ENCODE results near the gene TAF4. TPM values are rescaled to one million over a fixed set of nuclear protein-coding genes. Genes with fewer than 3 reads are reported as not detected.

Gene TAF4
- total RNA-seq, 1 experiment from 2014 or later: 21.0 TPM

- no peak for TF ChIP-seq TCF7L2 (IDR thresholded peaks at IDR 0.05; ENCODE audit: low read depth, low read length)
- TF ChIP-seq SIN3A (IDR thresholded peaks at IDR 0.05; ENCODE audit: borderline replicate concordance, insufficient read depth, low read depth, low read length): no peak
- no peak for TF ChIP-seq CTCF (IDR thresholded peaks at IDR 0.05)
- no peak for TF ChIP-seq REST (IDR thresholded peaks at IDR 0.05; ENCODE audit: insufficient read depth in 1 of 2, low read depth in 2 of 2, low read length in 1 of 2)
- no peak for TF ChIP-seq POLR2AphosphoS5 (IDR thresholded peaks at IDR 0.05; ENCODE audit: low read depth, low read length)
- CTCF ChIA-PET: no interaction called here
- DNase-seq (ENCODE audit: low read depth, low spot score) (no peak), ATAC-seq (no peak)
- no peaks in the 10 kb centered on the region; the same call in 1 of the 2 replicates for H3K9me3 ChIP-seq (ENCODE audit: control insufficient read depth, insufficient read depth, low read depth, low read length)
- no peak overlapping the region for H3K27ac ChIP-seq (ENCODE audit: low read length)
- POLR2A ChIA-PET: no interaction called here
- BruUV-seq (replicated peaks): no TSS peak
- H3K4me3 ChIP-seq (ENCODE audit: low read depth in 2 of 2, low read length in 2 of 2): no peak overlapping the region
- in situ Hi-C loops (cut with HindIII; ENCODE audit: low pct_unique_long_range_greater_than_20kb, low sequenced_read_pairs): no loop called here
- H3K4me1 ChIP-seq (ENCODE audit: control insufficient read depth, insufficient read depth, low read length): no peaks in the 10 kb centered on the region
- H3K27me3 ChIP-seq (ENCODE audit: control insufficient read depth, insufficient read depth, low read length): no peaks in the 10 kb centered on the region
- H3K36me3 ChIP-seq (ENCODE audit: control insufficient read depth, insufficient read depth, low read length): no peaks in the 10 kb centered on the region
- intact Hi-C loops (cut with micrococcal nuclease; ENCODE audit: unreplicated experiment): no loop called here
These were observed 14.7 kb upstream of the TAF4 start for GRCh38 chr20:62080249-62080990.

- TF ChIP-seq CTCF (IDR thresholded peaks at IDR 0.05): no peak
- TF ChIP-seq TCF7L2 (IDR thresholded peaks at IDR 0.05; ENCODE audit: low read depth, low read length): no peak
- no peak for TF ChIP-seq POLR2AphosphoS5 (IDR thresholded peaks at IDR 0.05; ENCODE audit: low read depth, low read length)
- TF ChIP-seq REST (IDR thresholded peaks at IDR 0.05; ENCODE audit: insufficient read depth in 1 of 2, low read depth in 2 of 2, low read length in 1 of 2): no peak
- TF ChIP-seq SIN3A (IDR thresholded peaks at IDR 0.05; ENCODE audit: borderline replicate concordance, insufficient read depth, low read depth, low read length): no peak
- no peak overlapping the region for H3K27ac ChIP-seq (ENCODE audit: low read length)
- H3K36me3 ChIP-seq (ENCODE audit: control insufficient read depth, insufficient read depth, low read length): no peaks in the 10 kb centered on the region
- CTCF ChIA-PET: no interaction called here
- H3K27me3 ChIP-seq (ENCODE audit: control insufficient read depth, insufficient read depth, low read length): no peaks in the 10 kb centered on the region
- no peaks in the 10 kb centered on the region; the same call in 1 of the 2 replicates for H3K9me3 ChIP-seq (ENCODE audit: control insufficient read depth, insufficient read depth, low read depth, low read length)
- POLR2A ChIA-PET: interaction anchor here (0.7 kb wide), 1 partner anchor 24 kb away, joined by 3 read pairs; no protein-coding TSS in a partner anchor
- DNase-seq (ENCODE audit: low read depth, low spot score) (no peak), ATAC-seq (no peak)
- in situ Hi-C loops (cut with HindIII; ENCODE audit: low pct_unique_long_range_greater_than_20kb, low sequenced_read_pairs) (no loop called here), intact Hi-C loops (cut with micrococcal nuclease; ENCODE audit: unreplicated experiment) (no loop called here)
- no peak overlapping the region for H3K4me3 ChIP-seq (ENCODE audit: low read depth in 2 of 2, low read length in 2 of 2)
- no TSS peak for BruUV-seq (replicated peaks)
- H3K4me1 ChIP-seq (ENCODE audit: control insufficient read depth, insufficient read depth, low read length): no peaks in the 10 kb centered on the region
These were observed 13.5 kb upstream of the TAF4 start for GRCh38 chr20:62079166-62079565.

Data from Panc1 (cell line).